Transverse colon (tissue), 3 donors: ENCODE results near the gene DCAF12.

ENCODE experiments used
- EP300 ChIP-seq: sonication (generic); formaldehyde crosslinking; IDR thresholded peaks from one replicate; pipeline ENCODE4 v1.6.1; 2017; ENCODE audit warnings: antibody characterized with exemption, low read depth
- POLR2A ChIP-seq: fragments of 450-650 bp; IDR thresholded peaks from one replicate; pipeline ENCODE4 v1.6.1; 2016; ENCODE audit warnings: antibody characterized with exemption, mild to moderate bottlenecking, moderate library complexity
- TF ChIP-seq, protein P1 (sequence below), 5 experiments: fragments of 200-600 bp in 3 of 5; fragments of 450-650 bp in 2 of 5; sonication (generic) in 3 of 5; IDR thresholded peaks; 1 replicate in 2 of 5; 2 replicates in 3 of 5; pipeline ENCODE4 v1.5.1; 2016 to 2017; ENCODE audit warnings: antibody characterized with exemption in 5 of 5, inconsistent platforms in 3 of 5, mild to moderate bottlenecking in 2 of 5, moderate library complexity in 1 of 5

DNA sequence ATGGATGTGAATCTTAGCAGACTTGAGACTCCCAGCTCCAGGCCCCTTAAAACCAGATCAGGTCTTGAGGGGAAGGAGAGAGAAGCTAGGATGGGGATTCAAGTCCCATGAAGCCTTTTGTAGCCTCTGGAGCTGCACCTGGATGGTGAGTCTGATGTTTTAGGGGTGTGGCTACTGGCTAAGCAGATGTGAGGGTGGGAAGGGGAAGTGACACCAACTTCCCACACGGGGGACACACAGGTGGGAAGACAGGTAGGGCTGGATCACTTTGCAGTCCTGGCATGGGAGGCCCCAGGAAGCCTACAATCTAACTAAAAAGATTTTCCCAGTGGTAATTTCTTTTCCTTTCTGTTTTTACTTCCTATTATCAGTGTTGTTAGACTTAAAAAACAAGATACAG, 39.1 kb downstream of the DCAF12 start:
- TF ChIP-seq, protein P1, sequence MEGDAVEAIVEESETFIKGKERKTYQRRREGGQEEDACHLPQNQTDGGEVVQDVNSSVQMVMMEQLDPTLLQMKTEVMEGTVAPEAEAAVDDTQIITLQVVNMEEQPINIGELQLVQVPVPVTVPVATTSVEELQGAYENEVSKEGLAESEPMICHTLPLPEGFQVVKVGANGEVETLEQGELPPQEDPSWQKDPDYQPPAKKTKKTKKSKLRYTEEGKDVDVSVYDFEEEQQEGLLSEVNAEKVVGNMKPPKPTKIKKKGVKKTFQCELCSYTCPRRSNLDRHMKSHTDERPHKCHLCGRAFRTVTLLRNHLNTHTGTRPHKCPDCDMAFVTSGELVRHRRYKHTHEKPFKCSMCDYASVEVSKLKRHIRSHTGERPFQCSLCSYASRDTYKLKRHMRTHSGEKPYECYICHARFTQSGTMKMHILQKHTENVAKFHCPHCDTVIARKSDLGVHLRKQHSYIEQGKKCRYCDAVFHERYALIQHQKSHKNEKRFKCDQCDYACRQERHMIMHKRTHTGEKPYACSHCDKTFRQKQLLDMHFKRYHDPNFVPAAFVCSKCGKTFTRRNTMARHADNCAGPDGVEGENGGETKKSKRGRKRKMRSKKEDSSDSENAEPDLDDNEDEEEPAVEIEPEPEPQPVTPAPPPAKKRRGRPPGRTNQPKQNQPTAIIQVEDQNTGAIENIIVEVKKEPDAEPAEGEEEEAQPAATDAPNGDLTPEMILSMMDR (IDR thresholded peaks at IDR 0.05): no peak
- TF ChIP-seq POLR2A (no peak), EP300 (no peak)
